ENCODE results near the gene EGLN1. TPM values are rescaled to one million over a fixed set of nuclear protein-coding genes. Genes with fewer than 3 reads are reported as not detected.
"Not testable (repeated sequence)": the region's sequence is repeated elsewhere in the genome, so short reads cannot be mapped to it uniquely, and the experiment has no call there.

The EGLN1 gene
- 66.6 and 74.4 TPM in 2 replicates for total RNA-seq (2014; rRNA removed; shearing (Covaris generic))
- 25.5 and 34.9 TPM in 2 replicates for polyA plus RNA-seq (2015; cell fraction: cytosol; rRNA removed)
- 7.0 and 8.4 TPM in 2 replicates for polyA plus RNA-seq (2015; cell fraction: nucleus; rRNA removed)

- DNase-seq (ENCODE audit: low read depth, low spot score): peak; percentile 75
- in situ Hi-C loops (cut with HindIII; ENCODE audit: low pct_unique_long_range_greater_than_20kb, low sequenced_read_pairs): no loop called here
Observed at GRCh38 chr1:231421971-231422797, at the start of gene EGLN1. TSS of gene EGLN1 (minus strand) at chr1:231422287. CDS start at chr1:231421888, 399 bp downstream.

- DNase-seq (ENCODE audit: low read depth, low spot score); in situ Hi-C loops (cut with HindIII; ENCODE audit: low pct_unique_long_range_greater_than_20kb, low sequenced_read_pairs): not testable (repeated sequence)
Observed at GRCh38 chr1:231471500-231471899, 49.4 kb upstream of the EGLN1 start.

GRCh38 chr1:231471027-231471426, 48.9 kb upstream of the EGLN1 start:
- in situ Hi-C loops (cut with HindIII; ENCODE audit: low pct_unique_long_range_greater_than_20kb, low sequenced_read_pairs): not testable (repeated sequence)

GRCh38 chr1:231467986-231468385, 45.9 kb upstream of the EGLN1 start:
- DNase-seq (ENCODE audit: low read depth, low spot score): no peak
- in situ Hi-C loops (cut with HindIII; ENCODE audit: low pct_unique_long_range_greater_than_20kb, low sequenced_read_pairs): no loop called here

More at GRCh38 chr1:231471027-231471426, 48.9 kb upstream of the EGLN1 start:
- DNase-seq (ENCODE audit: low read depth, low spot score): not testable (repeated sequence)

GRCh38 chr1:231465051-231465450, 43.0 kb upstream of the EGLN1 start:
- in situ Hi-C loops (cut with HindIII; ENCODE audit: low pct_unique_long_range_greater_than_20kb, low sequenced_read_pairs): no loop called here

GRCh38 chr1:231463541-231463940, 41.5 kb upstream of the EGLN1 start:
- in situ Hi-C loops (cut with HindIII; ENCODE audit: low pct_unique_long_range_greater_than_20kb, low sequenced_read_pairs): no loop called here

More at GRCh38 chr1:231465051-231465450, 43.0 kb upstream of the EGLN1 start:
- no peak for DNase-seq (ENCODE audit: low read depth, low spot score)

GRCh38 chr1:231460614-231461013, 38.5 kb upstream of the EGLN1 start:
- in situ Hi-C loops (cut with HindIII; ENCODE audit: low pct_unique_long_range_greater_than_20kb, low sequenced_read_pairs): no loop called here
- no peak for DNase-seq (ENCODE audit: low read depth, low spot score)

More at GRCh38 chr1:231463541-231463940, 41.5 kb upstream of the EGLN1 start:
- no peak for DNase-seq (ENCODE audit: low read depth, low spot score)

- DNase-seq (ENCODE audit: low read depth, low spot score); in situ Hi-C loops (cut with HindIII; ENCODE audit: low pct_unique_long_range_greater_than_20kb, low sequenced_read_pairs): not testable (repeated sequence)
Observed at GRCh38 chr1:231459438-231459837, 37.4 kb upstream of the EGLN1 start.

- in situ Hi-C loops (cut with HindIII; ENCODE audit: low pct_unique_long_range_greater_than_20kb, low sequenced_read_pairs): not testable (repeated sequence)
Observed at GRCh38 chr1:231457956-231458355, 35.9 kb upstream of the EGLN1 start.

GRCh38 chr1:231454133-231454532, 32.0 kb upstream of the EGLN1 start:
- in situ Hi-C loops (cut with HindIII; ENCODE audit: low pct_unique_long_range_greater_than_20kb, low sequenced_read_pairs); DNase-seq (ENCODE audit: low read depth, low spot score): not testable (repeated sequence)

More at GRCh38 chr1:231457956-231458355, 35.9 kb upstream of the EGLN1 start:
- not testable (repeated sequence) for DNase-seq (ENCODE audit: low read depth, low spot score)

- in situ Hi-C loops (cut with HindIII; ENCODE audit: low pct_unique_long_range_greater_than_20kb, low sequenced_read_pairs): no loop called here
- DNase-seq (ENCODE audit: low read depth, low spot score): no peak
Observed at GRCh38 chr1:231446138-231446537, 24.1 kb upstream of the EGLN1 start.

GRCh38 chr1:231444059-231444458, 22.0 kb upstream of the EGLN1 start:
- no peak for DNase-seq (ENCODE audit: low read depth, low spot score)
- in situ Hi-C loops (cut with HindIII; ENCODE audit: low pct_unique_long_range_greater_than_20kb, low sequenced_read_pairs): no loop called here

- in situ Hi-C loops (cut with HindIII; ENCODE audit: low pct_unique_long_range_greater_than_20kb, low sequenced_read_pairs): no loop called here
- no peak for DNase-seq (ENCODE audit: low read depth, low spot score)
Observed at GRCh38 chr1:231443363-231443762, 21.3 kb upstream of the EGLN1 start.

- in situ Hi-C loops (cut with HindIII; ENCODE audit: low pct_unique_long_range_greater_than_20kb, low sequenced_read_pairs): no loop called here
- no peak for DNase-seq (ENCODE audit: low read depth, low spot score)
Observed at GRCh38 chr1:231442735-231443134, 20.6 kb upstream of the EGLN1 start.

GRCh38 chr1:231432996-231433395, 10.9 kb upstream of the EGLN1 start:
- in situ Hi-C loops (cut with HindIII; ENCODE audit: low pct_unique_long_range_greater_than_20kb, low sequenced_read_pairs): no loop called here
- no peak for DNase-seq (ENCODE audit: low read depth, low spot score)

- in situ Hi-C loops (cut with HindIII; ENCODE audit: low pct_unique_long_range_greater_than_20kb, low sequenced_read_pairs): no loop called here
- DNase-seq (ENCODE audit: low read depth, low spot score): no peak
Observed at GRCh38 chr1:231431665-231432415, 9.8 kb upstream of the EGLN1 start.

- in situ Hi-C loops (cut with HindIII; ENCODE audit: low pct_unique_long_range_greater_than_20kb, low sequenced_read_pairs); DNase-seq (ENCODE audit: low read depth, low spot score): not testable (repeated sequence)
Observed at GRCh38 chr1:231430678-231431352, 8.7 kb upstream of the EGLN1 start.

- DNase-seq (ENCODE audit: low read depth, low spot score): no peak
- in situ Hi-C loops (cut with HindIII; ENCODE audit: low pct_unique_long_range_greater_than_20kb, low sequenced_read_pairs): no loop called here
Observed at GRCh38 chr1:231428377-231428776, 6.3 kb upstream of the EGLN1 start.

All from SK-MEL-5 (cell line).